ENCODE results near the gene ATAD5. TPM values are rescaled to one million over a fixed set of nuclear protein-coding genes. Genes with fewer than 3 reads are reported as not detected.

The ATAD5 gene
- total and polyA plus RNA-seq, 2 of the 4 experiments (the other 2 are of a cell fraction), result 1.0 to 1.3 TPM

GRCh38 chr17:30922235-30923030, 90.7 kb downstream of the ATAD5 start:
- peak overlapping the region; percentile 77 for H2AFZ ChIP-seq (replicated peaks; ENCODE audit: low read length, poor library complexity)
- H2BK120ac ChIP-seq (ENCODE audit: low read depth, low read length), result no peak overlapping the region
- WGBS, 2 experiments (ENCODE audit: extremely low coverage in 2 of 2, insufficient read length in 1 of 2), result 3% methylated on average over 16 of the region's 66 CpGs; no CpG with 5 or more reads in 1 of the 2 experiments
- H3K4ac ChIP-seq (ENCODE audit: low read depth, low read length), result no peak overlapping the region; the same call in 1 of the 2 replicates
- POLR2A ChIA-PET (ENCODE audit: unreplicated experiment), result no interaction called here
- no peaks in the 10 kb centered on the region for H3K9me3 ChIP-seq (ENCODE audit: control insufficient read depth, insufficient read depth, low read length)
- CTCF ChIA-PET, result no interaction called here
- H2BK15ac ChIP-seq (ENCODE audit: low read depth, low read length), result no peak overlapping the region
- no peak overlapping the region for H2BK20ac ChIP-seq (ENCODE audit: low read depth, low read length)
- 0 out of 4 replicates have a peak, but pooled peaks cover 0 to 5% of the 10 kb centered on the region in 2 experiments for H3K79me1 ChIP-seq (ENCODE audit: low read depth in 1 of 2, low read length in 2 of 2)
- no peak overlapping the region for H3K14ac ChIP-seq (replicated peaks; ENCODE audit: low read depth, low read length)
- BruUV-seq (replicated peaks), result no TSS peak
- no peak overlapping the region for H3K27ac ChIP-seq (ENCODE audit: insufficient read depth, low read length)
- no peak overlapping the region for H2AK5ac ChIP-seq (ENCODE audit: low read depth, low read length)
- peak overlapping the region; percentile 65 for H3K4me2 ChIP-seq (ENCODE audit: low read depth, low read length)
- intact Hi-C loops (cut with micrococcal nuclease) (no loop called here), in situ Hi-C loops (cut with MboI; ENCODE audit: low sequenced_read_pairs) (no loop called here), dilution Hi-C loops (cut with HindIII; ENCODE audit: low sequenced_read_pairs, unreplicated experiment) (no loop called here)
- DNase-seq (no peak), ATAC-seq (ENCODE audit: low read depth) (peak; percentile 52)
- no peaks in the 10 kb centered on the region for H4K20me1 ChIP-seq (ENCODE audit: insufficient read depth, low read length)
- H3K36me3 ChIP-seq (ENCODE audit: control insufficient read depth, insufficient read depth, low read length), result no peaks in the 10 kb centered on the region
- no peak overlapping the region for H3K56ac ChIP-seq (ENCODE audit: extremely low read depth, insufficient read depth, low read length)
- peaks cover 6% of the 10 kb centered on the region for H3K9me1 ChIP-seq (ENCODE audit: insufficient read depth, low read length)
- H3K9ac ChIP-seq (ENCODE audit: low read depth, low read length), result no peak overlapping the region
- H4K5ac ChIP-seq (ENCODE audit: low read depth, low read length), result no peak overlapping the region
- peaks cover 13% of the 10 kb centered on the region for H3K27me3 ChIP-seq (ENCODE audit: control insufficient read depth, insufficient read depth, low read length)
- H3K4me1 ChIP-seq (ENCODE audit: control insufficient read depth, insufficient read depth, low read length), result peaks cover 5% of the 10 kb centered on the region
- H2AK9ac ChIP-seq (replicated peaks; ENCODE audit: low read depth, low read length, poor library complexity), result peak overlapping the region; percentile 25
- H3K4me3 ChIP-seq (ENCODE audit: insufficient read depth, low read depth, low read length), result peak overlapping the region; percentile 1; the same call in 1 of the 2 replicates
- H3K18ac ChIP-seq (ENCODE audit: low read depth, low read length), result no peak overlapping the region
- H4K8ac ChIP-seq (ENCODE audit: low read depth in 2 of 2, low read length in 2 of 2), result peak overlapping the region in 1 of 2 experiments; percentile 40; a peak in 1 of 4 replicates
- no peak overlapping the region for H2BK5ac ChIP-seq (ENCODE audit: low read depth, low read length, poor library complexity, severe bottlenecking)
- H4K91ac ChIP-seq (ENCODE audit: insufficient read depth, low read depth, low read length), result no peak overlapping the region
- H3K23ac ChIP-seq (ENCODE audit: low read depth, low read length), result peak overlapping the region; percentile 11; the same call in 1 of the 2 replicates
- no peak for TF ChIP-seq CEBPB (IDR thresholded peaks at IDR 0.05; ENCODE audit: low read depth, low read length)
- no peak for TF ChIP-seq POLR2A (IDR thresholded peaks at IDR 0.05; ENCODE audit: low read depth, low read length)
- TF ChIP-seq ELK1 (IDR thresholded peaks at IDR 0.05; ENCODE audit: borderline replicate concordance, low read depth, low read length), result no peak
- TF ChIP-seq BHLHE40 (IDR thresholded peaks at IDR 0.05; ENCODE audit: low read depth, low read length), result no peak
- TF ChIP-seq USF2 (IDR thresholded peaks at IDR 0.05; ENCODE audit: low read depth, low read length), result no peak
- no peak for TF ChIP-seq CHD1 (IDR thresholded peaks at IDR 0.05; ENCODE audit: low read depth, low read length)
- TF ChIP-seq MXI1 (IDR thresholded peaks at IDR 0.05; ENCODE audit: borderline replicate concordance, low read depth, low read length), result no peak
- no peak for TF ChIP-seq MAFK (IDR thresholded peaks at IDR 0.05; ENCODE audit: low read depth, low read length)
- no peak for TF ChIP-seq NFE2L2 (IDR thresholded peaks at IDR 0.05; ENCODE audit: low read depth, low read length)
- TF ChIP-seq RAD21 (IDR thresholded peaks at IDR 0.05; ENCODE audit: low read length), result no peak
- no peak for TF ChIP-seq RCOR1 (IDR thresholded peaks at IDR 0.05; ENCODE audit: insufficient replicate concordance, low read length)
- no peak for TF ChIP-seq FOS (IDR thresholded peaks at IDR 0.05; ENCODE audit: low read depth, low read length)
- TF ChIP-seq CTCF (conservative IDR thresholded peaks at IDR 0.05; ENCODE audit: low read depth, low read length), result no peak
- TF ChIP-seq SMC3 (IDR thresholded peaks at IDR 0.05; ENCODE audit: low read depth, low read length), result no peak
- TF ChIP-seq MAZ (IDR thresholded peaks at IDR 0.05; ENCODE audit: borderline replicate concordance, low read depth, low read length), result no peak
